GM12892 (cell line): ENCODE measurements around the gene TACR2.

Source experiments
- POLR2A ChIP-seq: IDR thresholded peaks from 2 replicates; pipeline ENCODE4 v1.6.1; 2011; ENCODE audit warnings: low read depth, low read length, control low read depth
- POLR2AphosphoS5 ChIP-seq: IDR thresholded peaks from 2 replicates; pipeline ENCODE4 v1.6.1; 2011; ENCODE audit warnings: low read depth, low read length, control low read depth

DNA sequence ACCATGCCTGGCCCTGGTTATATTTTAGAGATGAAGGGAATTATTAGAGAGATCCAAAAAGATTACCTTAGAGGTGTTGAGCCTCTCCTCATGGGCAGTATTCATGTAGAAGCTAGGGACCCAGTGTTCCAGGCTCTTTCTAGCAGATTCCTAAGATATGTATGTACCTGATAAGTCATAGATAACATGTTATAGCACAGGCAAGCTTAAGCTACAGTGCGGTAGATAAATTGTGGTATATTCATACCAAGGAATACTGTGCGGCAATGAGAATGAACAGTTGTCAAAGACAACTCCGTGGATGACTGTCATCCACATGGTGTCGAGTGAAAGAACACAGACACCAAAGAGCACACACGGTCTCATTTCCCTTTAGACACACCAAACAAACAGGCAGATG, 53.1 kb downstream of the TACR2 start:
- no peak for TF ChIP-seq POLR2A
- TF ChIP-seq POLR2AphosphoS5: no peak
